HG03378 (cell line): ENCODE results near the gene CFAP45.
A peak's percentile ranks its signal among the peaks of the same experiment; 100 is the strongest.

Experiments used
- ATAC-seq: cut with Tn5 transposase; IDR thresholded peaks from one replicate; pipeline ENCODE4 v1.9.1; 2021; ENCODE audit warnings: mild to moderate bottlenecking, moderate library complexity; ENCODE audit not compliant: unreplicated experiment

Gene CFAP45

DNA sequence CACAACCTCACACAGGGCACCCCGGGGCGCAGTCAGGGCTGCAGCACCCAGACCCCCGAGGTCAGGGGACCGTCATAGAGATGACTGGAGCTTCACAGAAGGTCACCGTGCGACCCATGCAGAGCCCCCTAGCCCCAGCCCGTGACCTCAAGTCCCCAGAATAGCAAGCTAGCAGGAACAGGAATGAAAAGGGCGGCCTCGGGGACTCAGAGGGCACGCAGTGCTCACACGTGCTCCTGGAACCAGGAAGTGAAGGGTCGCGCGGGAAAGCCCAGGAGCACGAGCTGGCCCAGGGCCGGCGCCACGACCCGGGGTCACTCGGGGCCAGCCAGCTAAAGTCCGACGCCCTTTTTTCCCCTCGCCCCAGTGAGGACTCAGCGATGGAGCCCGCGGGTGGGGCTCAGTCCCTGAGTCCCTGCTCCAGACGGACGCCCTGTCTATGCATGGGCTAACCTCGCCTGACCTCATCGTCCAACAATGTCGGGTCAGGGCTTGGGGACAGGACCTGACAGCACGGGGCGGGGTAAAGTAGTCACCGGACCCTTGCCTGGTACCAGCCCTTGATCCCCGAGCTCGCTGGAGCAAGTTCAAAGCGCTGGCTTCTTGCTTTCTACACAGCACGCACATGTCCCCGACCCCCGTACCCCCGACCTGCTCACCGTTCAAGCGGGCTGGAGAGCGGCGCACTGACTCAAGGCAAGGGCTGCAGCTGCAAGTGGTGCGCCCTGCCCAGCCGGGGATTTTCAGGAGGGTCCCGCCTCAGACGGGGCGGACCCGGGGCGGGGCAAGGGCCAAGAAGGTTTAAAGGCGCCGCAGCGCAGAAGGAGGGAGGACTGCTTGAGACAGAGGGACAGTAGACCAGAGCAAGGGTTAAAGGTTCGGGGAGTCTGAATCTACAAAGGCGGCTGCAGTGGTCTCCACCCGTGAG lies 25.1 kb upstream of the CFAP45 start, which contains the start of gene TAGLN2:
TAGLN2 (minus strand) TSS at position 717 of the 928 bp plus-strand sequence. CDS start 4,998 bp downstream, outside the sequence.
- peak; percentile 61 for ATAC-seq

DNA sequence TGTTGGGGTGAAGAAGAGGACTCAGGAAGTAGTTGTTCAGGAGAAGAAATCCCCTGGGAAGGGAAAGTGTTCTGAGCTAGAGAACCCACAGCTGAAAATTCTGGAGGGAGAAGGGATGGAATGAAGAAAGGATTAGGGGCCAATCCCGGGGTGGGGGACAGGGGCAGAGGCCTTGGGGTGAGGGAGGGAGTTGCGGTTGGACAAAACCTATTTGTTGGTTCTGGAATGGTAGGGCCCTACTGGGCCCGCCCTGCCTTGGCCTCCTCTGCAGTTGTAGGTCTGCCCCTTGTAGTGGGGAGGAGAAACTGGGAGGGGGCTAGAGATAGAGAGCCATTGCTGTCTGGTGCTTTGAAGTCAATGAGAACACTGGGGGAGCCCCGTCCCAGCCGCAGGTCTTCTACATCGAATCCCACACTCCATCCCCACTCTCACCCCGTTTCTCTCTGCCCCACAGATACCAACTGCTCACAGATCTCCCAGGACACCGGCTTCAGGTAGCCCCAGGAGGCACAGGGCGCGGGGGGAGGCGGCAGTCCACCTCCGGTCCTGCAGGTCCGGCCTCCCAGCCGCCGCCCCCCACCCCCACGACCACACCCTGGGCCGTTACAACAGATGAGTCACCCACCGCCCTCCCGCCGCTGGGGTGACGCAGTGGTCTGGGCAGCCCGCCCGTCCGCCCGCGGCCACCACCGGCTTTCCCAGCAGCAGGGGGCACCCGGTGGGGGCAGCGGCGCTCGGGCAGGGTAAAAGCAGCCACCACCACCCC lies 24.2 kb upstream of the CFAP45 start:
- no peak for ATAC-seq

DNA sequence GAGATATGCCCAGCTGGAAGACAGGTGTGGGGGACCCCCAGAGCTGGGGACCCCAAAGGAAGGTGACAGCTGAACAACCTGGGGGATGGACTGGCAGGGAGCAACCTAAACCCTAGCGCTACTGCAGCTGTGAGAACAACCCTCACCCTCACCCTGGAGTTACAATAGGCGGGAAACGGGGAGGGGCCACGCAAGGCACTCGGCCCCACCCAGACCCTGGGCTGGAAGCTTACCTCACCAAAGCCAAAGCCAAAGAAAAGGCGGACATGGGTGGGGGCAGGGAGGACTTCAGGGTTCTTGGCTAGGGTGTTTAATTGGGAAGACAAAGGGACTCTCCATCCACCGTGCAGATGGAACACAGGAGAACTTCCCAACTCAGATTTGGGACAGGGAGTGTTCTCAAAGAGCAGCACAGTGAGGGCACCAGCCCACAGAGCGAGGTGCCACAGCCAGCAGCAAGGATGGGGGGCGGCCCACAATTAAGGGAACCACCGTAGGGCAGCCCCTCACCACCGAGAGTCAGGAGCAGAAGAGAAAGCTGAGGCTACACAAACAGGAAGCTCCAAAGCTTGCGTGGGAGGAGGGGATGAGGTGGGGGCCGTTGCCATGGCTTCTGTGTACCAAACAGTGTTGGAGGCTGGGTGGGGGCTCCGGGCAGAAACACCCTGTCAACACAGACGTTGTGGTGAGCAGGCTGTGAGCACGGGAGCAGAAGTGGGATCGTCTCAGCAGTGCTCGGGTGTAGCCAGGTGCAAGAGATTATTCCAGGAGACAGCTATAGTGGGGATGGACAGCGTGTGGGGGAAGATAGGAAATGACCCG lies 23.4 kb upstream of the CFAP45 start:
- ATAC-seq: peak; percentile 33

DNA sequence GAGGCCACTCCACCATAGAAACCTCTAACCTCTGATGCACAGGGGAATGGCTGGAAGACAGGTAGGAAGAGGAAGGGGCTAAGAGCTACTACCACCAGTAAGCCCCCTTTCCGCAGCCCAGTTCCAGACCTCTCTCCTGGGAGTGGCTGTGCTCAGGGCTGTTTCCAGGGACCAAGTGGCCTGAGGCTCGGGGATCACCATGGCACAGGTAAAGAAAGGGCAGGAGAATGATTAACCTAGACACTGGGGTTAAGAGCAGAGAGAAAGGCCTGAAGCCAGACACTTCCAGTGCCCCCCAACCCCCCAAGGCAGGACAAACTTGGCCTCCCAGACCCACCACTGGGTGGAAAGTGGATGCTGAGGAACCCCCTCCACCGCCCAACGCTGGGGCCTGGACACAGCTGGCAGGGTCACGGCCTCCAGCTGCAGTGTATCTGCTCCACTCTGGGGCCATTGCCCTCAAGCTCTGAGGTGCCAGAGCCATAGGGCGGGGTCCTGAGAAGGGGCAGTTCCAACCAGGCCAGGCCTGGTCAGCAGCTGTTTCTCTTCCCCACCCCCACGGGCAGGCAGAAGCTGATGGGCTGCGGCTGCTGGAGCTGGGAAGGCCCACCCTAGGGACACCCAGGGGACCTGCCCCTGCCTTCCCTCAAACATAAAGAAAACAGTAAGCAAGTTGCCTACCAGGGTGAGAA lies 22.7 kb upstream of the CFAP45 start:
- peak; percentile 0 for ATAC-seq

DNA sequence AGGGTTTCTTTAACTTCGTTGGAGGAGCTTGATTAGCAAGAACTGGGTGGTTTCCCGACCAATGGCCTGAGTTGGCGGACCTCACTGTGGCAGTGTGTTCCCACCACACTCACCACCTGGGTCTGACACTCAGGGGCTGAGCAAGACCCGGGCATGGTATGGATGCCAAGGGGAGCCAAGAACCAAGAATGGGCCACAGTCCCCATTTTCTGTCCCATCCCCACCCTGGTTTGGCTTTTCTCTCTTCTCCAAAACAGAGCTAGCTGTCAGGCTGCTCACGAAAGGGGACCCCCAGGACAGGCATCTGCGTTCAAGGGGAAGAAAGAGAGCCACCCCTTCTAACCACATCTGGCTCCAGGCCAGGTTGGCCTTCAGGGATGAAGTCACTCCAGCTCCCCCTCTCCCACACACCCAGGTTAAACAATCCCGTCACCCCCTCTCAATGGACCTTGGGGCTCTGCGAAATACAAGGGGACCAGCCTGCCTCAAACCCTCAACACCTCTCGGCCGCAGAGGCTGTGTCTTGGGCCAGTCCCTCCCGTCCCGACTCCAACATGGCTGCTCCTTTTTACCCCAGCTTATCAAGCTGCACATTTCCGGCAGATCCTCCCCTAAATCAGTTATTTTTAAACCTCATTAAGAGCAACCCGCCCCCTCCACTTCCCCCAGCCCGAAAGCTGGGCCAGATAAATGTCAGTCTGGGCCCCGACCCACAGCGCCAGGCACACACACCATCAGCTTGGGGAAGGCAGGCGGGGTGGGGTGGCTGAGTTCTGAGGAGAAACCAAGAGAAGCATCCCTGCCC lies 21.9 kb upstream of the CFAP45 start:
- ATAC-seq: no peak

GRCh38 chr1:159921251-159921650 lies 21.3 kb upstream of the CFAP45 start:
- ATAC-seq: peak; percentile 41

DNA sequence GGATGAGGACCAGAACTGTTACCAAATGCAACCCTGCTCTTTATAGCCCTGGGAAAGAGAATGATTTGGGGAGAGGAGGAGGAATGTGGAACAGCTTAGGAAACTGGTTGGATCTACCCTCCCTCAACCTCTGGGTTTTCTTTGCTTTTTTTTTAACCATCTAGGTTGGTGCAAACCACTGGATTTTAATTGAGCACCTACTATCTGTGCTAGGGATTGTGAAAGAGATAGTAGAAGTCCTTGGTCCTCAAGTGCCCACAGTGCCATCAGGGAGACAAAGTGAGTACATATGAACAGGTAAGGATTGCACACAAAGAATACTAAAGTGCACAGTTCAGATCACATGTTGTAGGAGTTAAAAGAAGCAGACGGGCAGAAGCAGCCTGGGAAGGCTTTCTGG lies 20.7 kb upstream of the CFAP45 start:
- no peak for ATAC-seq

- no peak for ATAC-seq
Observed at GRCh38 chr1:159920202-159920601, 20.2 kb upstream of the CFAP45 start.

DNA sequence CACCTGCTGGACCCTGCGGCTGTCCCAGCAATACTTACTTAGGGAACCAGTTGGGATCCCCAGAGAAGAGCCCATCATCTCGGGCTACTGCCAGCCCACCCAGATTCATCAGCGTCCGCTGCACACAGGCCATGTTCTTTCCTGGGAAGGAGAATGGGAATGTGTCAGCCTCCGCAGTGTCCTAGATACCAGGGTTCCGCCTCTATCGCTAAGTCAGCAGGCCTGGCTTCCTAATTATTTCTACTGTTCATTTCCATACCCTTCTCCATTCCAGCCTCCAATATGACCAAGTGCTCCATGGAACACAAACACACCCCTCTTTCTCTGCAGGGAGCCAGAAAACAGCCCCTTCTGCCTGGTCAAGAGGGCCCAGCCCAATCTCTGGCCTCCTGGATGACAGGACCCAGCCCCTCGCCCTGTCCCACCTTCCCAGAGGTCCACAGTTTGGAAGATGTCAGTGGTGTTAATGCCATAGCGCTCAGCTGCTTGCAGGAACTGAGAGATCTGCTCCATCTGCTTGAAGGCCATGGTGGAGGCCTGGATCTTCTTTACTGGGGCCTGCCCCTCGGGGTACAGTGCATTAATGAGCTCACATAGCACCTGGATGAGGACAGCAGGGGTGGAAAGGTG lies 19.4 kb upstream of the CFAP45 start:
- ATAC-seq: no peak

- no peak for ATAC-seq
Observed at GRCh38 chr1:159918352-159919200, 18.6 kb upstream of the CFAP45 start.

DNA sequence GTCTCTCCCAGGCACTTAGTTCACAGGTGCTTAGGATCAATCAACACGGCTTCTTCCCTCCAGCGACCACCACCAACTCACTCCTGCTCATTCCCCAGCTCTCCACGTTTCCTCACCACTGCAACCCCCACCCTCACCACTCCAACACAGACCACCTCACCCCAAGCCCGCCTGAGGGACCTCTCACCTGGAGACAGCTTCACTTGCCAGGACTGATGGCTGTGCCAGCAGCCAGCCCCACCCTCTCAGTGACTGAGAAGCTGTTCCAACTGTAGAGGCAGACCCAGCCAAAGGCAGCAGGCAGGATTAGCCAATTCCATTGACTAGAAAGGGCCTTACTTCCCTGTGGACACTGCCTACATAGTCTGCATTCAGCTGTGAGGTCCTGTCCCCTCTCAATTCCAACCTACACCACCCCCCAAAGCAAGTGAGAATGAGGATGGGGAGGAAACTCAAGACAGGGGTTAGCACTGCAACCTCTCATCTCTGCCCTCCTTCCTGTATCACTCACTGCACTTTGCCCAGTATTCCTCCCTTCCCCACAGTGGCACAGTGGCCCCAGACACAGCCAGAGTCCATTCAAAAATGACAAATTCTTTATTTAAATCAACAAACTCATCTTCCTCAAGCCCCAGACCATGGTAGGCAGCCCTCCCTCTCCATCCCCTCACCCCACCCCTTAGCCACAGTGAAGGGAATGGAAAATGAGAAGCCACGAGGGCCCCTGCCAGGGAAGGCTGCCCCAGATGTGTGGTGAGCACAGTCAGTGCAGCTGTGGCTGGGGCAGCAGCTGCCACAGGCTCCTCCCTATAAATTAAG lies 17.8 kb upstream of the CFAP45 start:
- no peak for ATAC-seq

DNA sequence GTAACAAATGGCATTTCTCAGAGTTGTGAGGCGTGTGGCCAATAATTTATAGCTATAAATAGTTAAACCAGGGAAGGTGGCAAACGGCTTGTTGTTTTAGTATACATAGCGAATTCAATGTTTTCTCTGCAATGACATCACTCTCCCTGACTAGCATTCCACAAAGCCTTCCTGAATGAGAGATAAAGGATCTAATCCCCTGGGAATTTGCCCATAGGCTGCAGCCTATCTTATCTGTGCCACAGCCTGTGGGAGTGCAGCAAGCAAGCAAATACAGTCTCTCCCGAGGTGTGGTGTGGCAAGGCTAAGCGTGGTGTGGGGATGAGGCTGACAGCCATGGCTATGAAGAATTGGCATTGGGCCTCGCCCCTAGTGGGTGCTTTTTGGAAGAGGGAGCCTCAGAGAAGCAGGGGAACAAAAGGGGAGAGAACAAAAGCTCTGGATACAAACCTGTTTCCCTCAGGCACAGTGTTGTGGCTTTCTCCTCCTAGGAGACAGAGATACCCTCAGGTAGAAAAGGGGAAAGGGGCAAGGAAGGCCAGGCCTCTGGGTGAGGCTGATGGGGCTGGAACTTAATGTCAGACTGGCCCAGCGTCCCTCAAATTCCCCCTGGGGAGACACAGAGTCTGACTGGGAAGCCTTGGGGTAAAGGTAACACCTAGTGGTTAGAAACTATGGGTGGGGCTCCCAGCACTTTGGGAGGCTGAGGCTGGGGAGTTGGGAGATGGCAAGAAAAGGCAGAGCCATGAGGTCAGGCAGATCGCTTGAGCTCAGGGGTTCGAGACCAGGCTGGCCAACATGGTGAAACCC lies 16.5 kb upstream of the CFAP45 start:
- ATAC-seq: no peak

- no peak for ATAC-seq
Observed at GRCh38 chr1:159915571-159916241, 15.7 kb upstream of the CFAP45 start.

DNA sequence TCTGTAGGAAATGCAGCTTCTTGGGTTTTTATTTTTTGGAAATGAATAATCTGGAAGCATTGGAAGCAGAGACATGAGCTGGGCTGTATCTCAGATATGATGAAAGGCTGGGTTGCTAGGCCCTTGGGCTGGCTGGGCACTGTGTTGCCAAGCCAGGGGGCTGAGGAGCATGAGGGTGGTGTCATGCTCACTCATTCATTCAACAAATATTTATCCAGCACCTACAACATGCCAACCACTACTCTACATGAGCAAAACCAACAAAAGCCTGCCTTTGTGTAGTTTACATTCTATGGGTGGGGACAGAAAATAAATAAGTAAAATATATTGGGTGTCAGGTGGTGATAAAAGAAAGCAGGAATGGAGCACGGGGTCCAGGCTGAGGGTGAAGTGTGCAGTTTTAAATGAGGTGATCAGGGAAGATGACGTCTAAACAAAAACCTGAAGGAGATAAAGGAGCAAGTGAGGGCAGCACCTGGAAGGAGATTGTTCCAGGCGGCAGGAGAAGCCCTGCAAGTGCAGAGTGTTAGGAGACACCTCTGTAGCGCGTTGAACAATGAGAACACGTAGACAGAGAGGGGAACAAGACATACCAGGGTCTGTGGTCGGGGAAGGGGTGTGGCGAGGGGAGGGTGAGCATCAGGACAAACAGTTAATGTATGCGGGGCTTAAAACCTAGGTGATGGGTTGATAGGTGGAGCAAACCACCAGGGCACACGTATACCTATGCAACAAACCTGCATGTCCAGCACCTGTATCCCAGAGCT lies 14.5 kb upstream of the CFAP45 start:
- ATAC-seq: no peak
